HepG2 (cell line): Measurements from ENCODE around the gene OAT. TPM values are rescaled to one million over a fixed set of nuclear protein-coding genes. Genes with fewer than 3 reads are reported as not detected.
A peak's percentile ranks its signal among the peaks of the same experiment; 100 is the strongest.

Experiments
- LCORL ChIP-seq, 2 experiments: fragments of 450-650 bp in 1 of 2; sonication (generic) in 1 of 2; formaldehyde crosslinking in 1 of 2; IDR thresholded peaks; 2 replicates each; pipeline versions ENCODE4 v1.5.0 to v1.6.1; 2017 to 2020; ENCODE audit warnings: antibody characterized with exemption in 1 of 2, missing genetic modification reagents in 1 of 2
- NAIF1 ChIP-seq: sonication (generic); formaldehyde crosslinking; IDR thresholded peaks from 2 replicates; pipeline ENCODE4 v1.5.0; 2020; ENCODE audit warnings: mild to moderate bottlenecking, missing genetic modification reagents, borderline replicate concordance
- PHF21A ChIP-seq: sonication (generic); formaldehyde crosslinking; IDR thresholded peaks from 2 replicates; pipeline ENCODE4 v1.5.0; 2020; ENCODE audit warnings: mild to moderate bottlenecking, missing genetic modification reagents
- SIX4 ChIP-seq: sonication (generic); formaldehyde crosslinking; IDR thresholded peaks from 2 replicates; pipeline ENCODE4 v1.4.0; 2020; ENCODE audit warnings: missing genetic modification reagents
- SP1 ChIP-seq, 2 experiments: fragments of 450-650 bp in 1 of 2; sonication (generic) in 1 of 2; formaldehyde crosslinking in 1 of 2; IDR thresholded peaks; 2 replicates each; pipeline versions ENCODE4 v1.4.0 to v1.6.1; 2016 to 2020; ENCODE audit warnings: missing genetic modification reagents in 1 of 2
- ZNF142 ChIP-seq: sonication (generic); formaldehyde crosslinking; IDR thresholded peaks from 2 replicates; pipeline ENCODE4 v1.4.0; 2020; ENCODE audit warnings: missing genetic modification reagents
- ZNF678 ChIP-seq: sonication (generic); formaldehyde crosslinking; IDR thresholded peaks from 2 replicates; pipeline ENCODE4 v1.4.0; 2020; ENCODE audit warnings: mild to moderate bottlenecking, missing genetic modification reagents
- polyA plus RNA-seq, 8 experiments: library from polyadenylated mRNA; depleted of rRNA in 3 of 8; stranded (reverse) in 7 of 8; unstranded in 1 of 8; fragments of >200 nt; fragmentation: Illumina TruSeq in 4 of 8; extraction: Trizol in 4 of 8; gene quantifications; 2 replicates each; pipeline versions ENCODE4 v1.2.1 to v1.2.3, GENCODE V29; 2011 to 2016; ENCODE audit warnings: low read depth in 4 of 8, missing spikeins in 1 of 8, mixed read lengths in 1 of 8; ENCODE audit not compliant: insufficient read depth in 1 of 8
- total RNA-seq, 5 experiments: library from RNA; depleted of rRNA; stranded (reverse); fragments of >200 nt; fragmentation: Illumina TruSeq; extraction: Trizol; gene quantifications; 2 replicates each; pipeline ENCODE4 v1.2.3, GENCODE V29; 2016; ENCODE audit warnings: low read depth in 1 of 5
- TF ChIP-seq, protein P1 (sequence below): sonication (generic); formaldehyde crosslinking; IDR thresholded peaks from one replicate; pipeline ENCODE4 v1.5.1; 2020; ENCODE audit warnings: mild to moderate bottlenecking, missing genetic modification reagents; ENCODE audit errors: not compliant biosample characterization
- TF ChIP-seq, protein P2 (sequence below): sonication (generic); formaldehyde crosslinking; IDR thresholded peaks from 2 replicates; pipeline ENCODE4 v1.4.0; 2020; ENCODE audit warnings: missing genetic modification reagents
- TF ChIP-seq, protein P3 (sequence below): conservative IDR thresholded peaks from 2 replicates; pipeline ENCODE4 v1.6.1; 2018; ENCODE audit warnings: missing genetic modification reagents

The OAT gene
- total and polyA plus RNA-seq, 2 of the 13 experiments (the other 11 are each of a cell fraction or from before 2014, with no cell fraction given) = 87.8 to 96.7 TPM

DNA sequence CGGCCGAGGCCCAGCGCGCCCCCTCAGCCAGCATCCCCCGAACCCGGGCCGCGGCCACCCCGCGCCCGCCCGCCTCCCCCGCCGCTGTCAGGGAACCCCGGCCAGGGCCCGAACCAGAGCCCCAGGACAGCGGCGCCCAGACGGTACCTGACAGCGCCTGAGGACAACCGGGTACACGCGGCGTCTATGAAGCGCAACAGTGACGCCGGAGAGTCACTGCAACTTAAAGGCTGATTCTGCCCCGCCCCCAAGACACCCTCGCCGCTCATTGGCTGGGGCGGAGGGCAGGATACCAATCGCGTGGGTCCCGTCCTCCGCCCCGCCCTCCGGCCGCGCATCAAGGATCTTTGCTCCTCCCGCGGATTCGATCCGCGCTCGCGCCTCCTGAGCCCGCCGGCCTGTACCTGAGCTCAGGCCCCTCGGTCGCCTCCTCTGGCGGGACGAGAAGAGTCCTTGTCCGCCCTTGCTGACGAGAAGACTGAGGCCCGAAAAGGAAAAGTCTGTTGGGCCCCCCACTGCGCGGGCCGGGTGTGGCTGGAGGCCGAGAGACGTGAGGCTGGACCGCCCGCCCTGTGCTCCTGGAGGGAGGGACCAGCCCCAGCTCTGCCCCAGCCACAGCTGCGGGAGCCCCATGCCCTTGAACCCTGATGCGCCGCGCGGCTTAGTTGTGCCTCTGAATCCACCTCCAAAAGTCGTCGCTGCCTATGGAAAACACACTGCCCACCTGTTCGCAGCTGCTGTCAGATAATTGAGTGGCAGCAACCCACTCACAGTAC lies at the start of gene OAT (continued):
- TF ChIP-seq, protein P1, sequence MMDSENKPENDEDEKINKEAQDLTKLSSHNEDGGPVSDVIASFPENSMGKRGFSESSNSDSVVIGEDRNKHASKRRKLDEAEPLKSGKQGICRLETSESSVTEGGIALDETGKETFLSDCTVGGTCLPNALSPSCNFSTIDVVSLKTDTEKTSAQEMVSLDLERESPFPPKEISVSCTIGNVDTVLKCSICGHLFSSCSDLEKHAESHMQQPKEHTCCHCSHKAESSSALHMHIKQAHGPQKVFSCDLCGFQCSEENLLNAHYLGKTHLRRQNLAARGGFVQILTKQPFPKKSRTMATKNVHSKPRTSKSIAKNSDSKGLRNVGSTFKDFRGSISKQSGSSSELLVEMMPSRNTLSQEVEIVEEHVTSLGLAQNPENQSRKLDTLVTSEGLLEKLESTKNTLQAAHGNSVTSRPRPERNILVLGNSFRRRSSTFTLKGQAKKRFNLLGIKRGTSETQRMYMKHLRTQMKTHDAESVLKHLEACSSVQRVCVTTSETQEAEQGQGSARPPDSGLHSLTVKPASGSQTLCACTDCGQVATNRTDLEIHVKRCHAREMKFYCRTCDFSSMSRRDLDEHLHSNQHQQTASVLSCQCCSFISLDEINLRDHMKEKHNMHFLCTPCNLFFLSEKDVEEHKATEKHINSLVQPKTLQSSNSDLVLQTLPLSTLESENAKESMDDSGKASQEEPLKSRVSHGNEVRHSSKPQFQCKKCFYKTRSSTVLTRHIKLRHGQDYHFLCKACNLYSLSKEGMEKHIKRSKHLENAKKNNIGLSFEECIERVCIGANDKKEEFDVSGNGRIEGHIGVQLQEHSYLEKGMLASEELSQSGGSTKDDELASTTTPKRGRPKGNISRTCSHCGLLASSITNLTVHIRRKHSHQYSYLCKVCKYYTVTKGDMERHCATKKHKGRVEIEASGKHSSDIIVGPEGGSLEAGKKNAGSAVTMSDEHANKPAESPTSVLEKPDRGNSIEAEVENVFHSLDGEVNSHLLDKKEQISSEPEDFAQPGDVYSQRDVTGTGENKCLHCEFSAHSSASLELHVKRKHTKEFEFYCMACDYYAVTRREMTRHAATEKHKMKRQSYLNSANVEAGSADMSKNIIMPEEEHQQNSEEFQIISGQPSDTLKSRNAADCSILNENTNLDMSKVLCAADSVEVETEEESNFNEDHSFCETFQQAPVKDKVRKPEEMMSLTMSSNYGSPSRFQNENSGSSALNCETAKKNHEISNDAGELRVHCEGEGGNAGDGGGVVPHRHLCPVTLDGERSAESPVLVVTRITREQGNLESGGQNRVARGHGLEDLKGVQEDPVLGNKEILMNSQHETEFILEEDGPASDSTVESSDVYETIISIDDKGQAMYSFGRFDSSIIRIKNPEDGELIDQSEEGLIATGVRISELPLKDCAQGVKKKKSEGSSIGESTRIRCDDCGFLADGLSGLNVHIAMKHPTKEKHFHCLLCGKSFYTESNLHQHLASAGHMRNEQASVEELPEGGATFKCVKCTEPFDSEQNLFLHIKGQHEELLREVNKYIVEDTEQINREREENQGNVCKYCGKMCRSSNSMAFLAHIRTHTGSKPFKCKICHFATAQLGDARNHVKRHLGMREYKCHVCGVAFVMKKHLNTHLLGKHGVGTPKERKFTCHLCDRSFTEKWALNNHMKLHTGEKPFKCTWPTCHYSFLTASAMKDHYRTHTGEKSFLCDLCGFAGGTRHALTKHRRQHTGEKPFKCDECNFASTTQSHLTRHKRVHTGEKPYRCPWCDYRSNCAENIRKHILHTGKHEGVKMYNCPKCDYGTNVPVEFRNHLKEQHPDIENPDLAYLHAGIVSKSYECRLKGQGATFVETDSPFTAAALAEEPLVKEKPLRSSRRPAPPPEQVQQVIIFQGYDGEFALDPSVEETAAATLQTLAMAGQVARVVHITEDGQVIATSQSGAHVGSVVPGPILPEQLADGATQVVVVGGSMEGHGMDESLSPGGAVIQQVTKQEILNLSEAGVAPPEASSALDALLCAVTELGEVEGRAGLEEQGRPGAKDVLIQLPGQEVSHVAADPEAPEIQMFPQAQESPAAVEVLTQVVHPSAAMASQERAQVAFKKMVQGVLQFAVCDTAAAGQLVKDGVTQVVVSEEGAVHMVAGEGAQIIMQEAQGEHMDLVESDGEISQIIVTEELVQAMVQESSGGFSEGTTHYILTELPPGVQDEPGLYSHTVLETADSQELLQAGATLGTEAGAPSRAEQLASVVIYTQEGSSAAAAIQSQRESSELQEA (CRISPR knock-in tag) = no peak
- TF ChIP-seq ZNF678 (no peak), LCORL (IDR thresholded peaks at IDR 0.05) (no peak), LCORL (CRISPR knock-in tag; IDR thresholded peaks at IDR 0.05) (peak; percentile 90), PHF21A (peak; percentile 77), SIX4 (CRISPR knock-in tag) (no peak), SP1 (IDR thresholded peaks at IDR 0.05) (no peak), SP1 (CRISPR knock-in tag; IDR thresholded peaks at IDR 0.05) (peak; percentile 87), ZNF142 (CRISPR knock-in tag) (0 out of 2 replicates have a peak, but pooled peaks have one; percentile 18), NAIF1 (CRISPR knock-in tag) (no peak)
- TF ChIP-seq, protein P2, sequence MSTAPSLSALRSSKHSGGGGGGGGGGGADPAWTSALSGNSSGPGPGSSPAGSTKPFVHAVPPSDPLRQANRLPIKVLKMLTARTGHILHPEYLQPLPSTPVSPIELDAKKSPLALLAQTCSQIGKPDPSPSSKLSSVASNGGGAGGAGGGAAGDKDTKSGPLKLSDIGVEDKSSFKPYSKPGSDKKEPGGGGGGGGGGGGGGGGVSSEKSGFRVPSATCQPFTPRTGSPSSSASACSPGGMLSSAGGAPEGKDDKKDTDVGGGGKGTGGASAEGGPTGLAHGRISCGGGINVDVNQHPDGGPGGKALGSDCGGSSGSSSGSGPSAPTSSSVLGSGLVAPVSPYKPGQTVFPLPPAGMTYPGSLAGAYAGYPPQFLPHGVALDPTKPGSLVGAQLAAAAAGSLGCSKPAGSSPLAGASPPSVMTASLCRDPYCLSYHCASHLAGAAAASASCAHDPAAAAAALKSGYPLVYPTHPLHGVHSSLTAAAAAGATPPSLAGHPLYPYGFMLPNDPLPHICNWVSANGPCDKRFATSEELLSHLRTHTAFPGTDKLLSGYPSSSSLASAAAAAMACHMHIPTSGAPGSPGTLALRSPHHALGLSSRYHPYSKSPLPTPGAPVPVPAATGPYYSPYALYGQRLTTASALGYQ (CRISPR knock-in tag) = peak; percentile 67; the same call in 1 of the 2 replicates
- TF ChIP-seq, protein P3, sequence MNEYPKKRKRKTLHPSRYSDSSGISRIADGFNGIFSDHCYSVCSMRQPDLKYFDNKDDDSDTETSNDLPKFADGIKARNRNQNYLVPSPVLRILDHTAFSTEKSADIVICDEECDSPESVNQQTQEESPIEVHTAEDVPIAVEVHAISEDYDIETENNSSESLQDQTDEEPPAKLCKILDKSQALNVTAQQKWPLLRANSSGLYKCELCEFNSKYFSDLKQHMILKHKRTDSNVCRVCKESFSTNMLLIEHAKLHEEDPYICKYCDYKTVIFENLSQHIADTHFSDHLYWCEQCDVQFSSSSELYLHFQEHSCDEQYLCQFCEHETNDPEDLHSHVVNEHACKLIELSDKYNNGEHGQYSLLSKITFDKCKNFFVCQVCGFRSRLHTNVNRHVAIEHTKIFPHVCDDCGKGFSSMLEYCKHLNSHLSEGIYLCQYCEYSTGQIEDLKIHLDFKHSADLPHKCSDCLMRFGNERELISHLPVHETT = no peak
